ENCODE data around the gene OR5T1. TPM values are rescaled to one million over a fixed set of nuclear protein-coding genes. Genes with fewer than 3 reads are reported as not detected.

The OR5T1 gene
- total RNA-seq: not detected

- Histone ChIP-seq H3K27ac (no peak within 1 kb of the TSS), H3K4me3 (no peak within 1 kb of the TSS), H3K9me3 (no peaks in the 10 kb centered on the region), H3K27me3 (no peaks in the 10 kb centered on the region), H3K36me3 (no peaks in the 10 kb centered on the region), H3K4me1 (no peaks in the 10 kb centered on the region)
- no peak for DNase-seq
- no peak for TF ChIP-seq POLR2A (IDR thresholded peaks at IDR 0.05)
- intact Hi-C loops (cut with DNase I; ENCODE audit: low total_unique reads): no loop called here
These were observed at the start of gene OR5T1 for GRCh38 chr11:56273854-56274253. TSS of gene OR5T1 (plus strand) at chr11:56274154. CDS start at chr11:56275639, 1,485 bp downstream.

- no peak for TF ChIP-seq POLR2A (IDR thresholded peaks at IDR 0.05)
- no peak for TF ChIP-seq CTCF (IDR thresholded peaks at IDR 0.05)
- Histone ChIP-seq H3K27me3 (no peaks in the 10 kb centered on the region), H3K27ac (no peak within 1 kb of the TSS), H3K4me3 (no peak within 1 kb of the TSS), H3K4me1 (no peaks in the 10 kb centered on the region), H3K9me3 (no peaks in the 10 kb centered on the region), H3K36me3 (no peaks in the 10 kb centered on the region)
- DNase-seq: no peak
- intact Hi-C loops (cut with DNase I; ENCODE audit: low total_unique reads): no loop called here
These were observed 39.8 kb upstream of the OR5T1 start, which contains the start of gene OR5T2 for GRCh38 chr11:56234155-56234554. TSS of gene OR5T2 (minus strand) at chr11:56234255. CDS start at chr11:56233062, 1,193 bp downstream.

DNA sequence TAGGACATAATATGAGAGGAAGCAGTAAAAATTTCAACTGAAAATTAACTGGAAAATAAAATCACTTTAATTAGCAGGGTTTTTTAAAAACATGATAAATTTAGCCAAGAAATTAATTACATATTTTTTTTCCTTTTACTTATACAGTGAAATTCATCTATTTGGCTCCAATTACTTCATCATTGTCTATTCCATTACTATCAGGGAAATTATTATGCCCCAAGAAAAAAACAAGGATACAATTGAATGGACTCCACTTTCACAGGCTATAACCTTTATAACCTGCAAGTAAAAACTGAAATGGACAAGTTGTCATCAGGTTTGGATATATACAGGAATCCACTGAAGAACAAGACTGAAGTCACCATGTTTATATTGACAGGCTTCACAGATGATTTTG is 22.0 kb upstream of the OR5T1 start, which contains the start of gene OR5T3:
TSS of gene OR5T3 (plus strand) at position 301 of the 400 bp plus-strand sequence. CDS start at position 301, 0 bp downstream.
- intact Hi-C loops (cut with DNase I; ENCODE audit: low total_unique reads): no loop called here
- DNase-seq: no peak
- no peak for TF ChIP-seq POLR2A (IDR thresholded peaks at IDR 0.05)
- TF ChIP-seq CTCF (IDR thresholded peaks at IDR 0.05): no peak

GRCh38 chr11:56271092-56271491 is 2.9 kb upstream of the OR5T1 start:
- DNase-seq: no peak
- H3K9me3 ChIP-seq: no peaks in the 10 kb centered on the region
- no peak overlapping the region for H3K4me3 ChIP-seq
- intact Hi-C loops (cut with DNase I; ENCODE audit: low total_unique reads): no loop called here
- no peaks in the 10 kb centered on the region for H3K27me3 ChIP-seq
- H3K36me3 ChIP-seq: no peaks in the 10 kb centered on the region
- TF ChIP-seq POLR2A (IDR thresholded peaks at IDR 0.05) (no peak), CTCF (IDR thresholded peaks at IDR 0.05) (no peak)
- no peaks in the 10 kb centered on the region for H3K4me1 ChIP-seq
- no peak overlapping the region for H3K27ac ChIP-seq

More for the DNA sequence above, 22.0 kb upstream of the OR5T1 start, which contains the start of gene OR5T3:
- Histone ChIP-seq H3K4me1 (no peaks in the 10 kb centered on the region), H3K27ac (no peak within 1 kb of the TSS), H3K27me3 (no peaks in the 10 kb centered on the region), H3K4me3 (no peak within 1 kb of the TSS), H3K9me3 (no peaks in the 10 kb centered on the region), H3K36me3 (no peaks in the 10 kb centered on the region)

DNA sequence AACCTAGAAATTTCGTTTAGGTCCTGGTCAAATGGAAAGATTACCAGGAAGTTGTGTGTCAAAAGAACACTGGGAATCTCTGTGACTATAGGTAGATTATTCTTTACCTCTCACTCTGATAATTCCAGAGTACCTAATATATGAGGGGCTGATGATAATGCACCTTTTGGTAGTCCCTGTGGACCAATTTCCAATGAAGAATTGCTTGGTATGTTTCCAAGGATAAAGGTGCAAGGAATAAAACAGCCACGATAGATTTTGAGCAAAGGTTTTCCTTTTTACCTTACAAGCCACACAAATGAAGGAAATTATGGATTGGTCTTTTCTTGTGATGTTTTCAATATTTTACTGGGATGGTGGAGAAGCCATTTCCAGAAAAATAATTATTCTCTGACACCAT is 18.2 kb downstream of the OR5T1 start, which contains the start of gene OR8H1:
TSS of gene OR8H1 (minus strand) at position 101 of the 400 bp plus-strand sequence. CDS start 1,192 bp downstream, outside the sequence.
- no peaks in the 10 kb centered on the region for H3K36me3 ChIP-seq
- no peak within 1 kb of the TSS for H3K4me3 ChIP-seq
- no peak within 1 kb of the TSS for H3K27ac ChIP-seq
- H3K9me3 ChIP-seq: no peaks in the 10 kb centered on the region
- H3K4me1 ChIP-seq: no peaks in the 10 kb centered on the region
- no peak for TF ChIP-seq POLR2A (IDR thresholded peaks at IDR 0.05)
- TF ChIP-seq CTCF (IDR thresholded peaks at IDR 0.05): no peak
- intact Hi-C loops (cut with DNase I; ENCODE audit: low total_unique reads): no loop called here
- H3K27me3 ChIP-seq: no peaks in the 10 kb centered on the region
- DNase-seq: no peak

GRCh38 chr11:56296898-56297297 is 22.9 kb downstream of the OR5T1 start:
- no peaks in the 10 kb centered on the region for H3K9me3 ChIP-seq

More at GRCh38 chr11:56296898-56297297, 22.9 kb downstream of the OR5T1 start:
- no peak for DNase-seq
- intact Hi-C loops (cut with DNase I; ENCODE audit: low total_unique reads): no loop called here
- no peak overlapping the region for H3K4me3 ChIP-seq
- H3K27ac ChIP-seq: no peak overlapping the region
- no peaks in the 10 kb centered on the region for H3K27me3 ChIP-seq
- no peak for TF ChIP-seq CTCF (IDR thresholded peaks at IDR 0.05)
- no peak for TF ChIP-seq POLR2A (IDR thresholded peaks at IDR 0.05)
- no peaks in the 10 kb centered on the region for H3K36me3 ChIP-seq
- H3K4me1 ChIP-seq: no peaks in the 10 kb centered on the region
